ENCODE results near the gene CNN3. TPM values are rescaled to one million over a fixed set of nuclear protein-coding genes. Genes with fewer than 3 reads are reported as not detected.

Gene CNN3
- total RNA-seq, 4 donors from 2014 or later = 106 to 205 (median 149) TPM

GRCh38 chr1:94886361-94886760 lies 40.5 kb downstream of the CNN3 start:
- Histone ChIP-seq H3K36me3 (peaks cover 0 to 12% (median 0%) of the 10 kb centered on the region in 3 donors), H3K27ac (no peak overlapping the region), H3K4me1 (peaks cover 0 to 19% (median 9%) of the 10 kb centered on the region in 3 donors), H3K27me3 (no peaks in the 10 kb centered on the region), H3K4me3 (no peak overlapping the region), H3K9me3 (no peaks in the 10 kb centered on the region)
- no peak for TF ChIP-seq CTCF (IDR thresholded peaks at IDR 0.05)
- no peak for TF ChIP-seq POLR2A (IDR thresholded peaks at IDR 0.05)
- intact Hi-C loops (cut with DNase I) = no loop called here
- WGBS, 2 donors = 73 to 80% methylated on average over 4 to 5 of the region's 5 CpGs
- no peak for DNase-seq

DNA sequence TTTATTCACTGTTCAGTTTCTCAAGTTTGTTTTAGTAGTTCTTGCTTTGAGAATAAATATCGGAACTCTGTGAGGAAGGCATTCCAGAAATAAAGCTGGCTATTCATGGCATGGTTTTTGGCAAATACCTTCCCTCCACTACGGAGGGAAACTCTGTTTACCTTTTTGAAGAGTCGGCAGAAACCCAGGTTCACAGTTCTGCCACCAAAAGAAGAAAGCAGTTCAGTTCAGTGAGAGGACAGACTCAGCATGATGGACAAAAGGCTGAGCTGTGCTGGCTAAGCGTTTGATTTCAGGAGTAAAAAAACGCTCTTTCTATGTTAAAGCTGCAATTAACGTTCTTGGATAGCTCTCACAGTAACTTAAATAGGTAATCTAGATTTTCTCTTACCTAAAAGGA lies 42.4 kb downstream of the CNN3 start:
- Histone ChIP-seq H3K27ac (peak overlapping the region; percentile 52 to 66 (median 62)), H3K36me3 (no peaks in the 10 kb centered on the region), H3K4me1 (peaks cover 0 to 19% (median 9%) of the 10 kb centered on the region in 3 donors), H3K4me3 (no peak overlapping the region), H3K9me3 (no peaks in the 10 kb centered on the region), H3K27me3 (no peaks in the 10 kb centered on the region)
- intact Hi-C loops (cut with DNase I) = no loop called here
- TF ChIP-seq POLR2A (IDR thresholded peaks at IDR 0.05) (no peak), CTCF (IDR thresholded peaks at IDR 0.05) (no peak)
- DNase-seq = no peak
- 44 to 66% methylated on average over 6 of the region's 6 CpGs for WGBS, 2 donors

- H3K4me3 ChIP-seq = no peak overlapping the region
- H3K27me3 ChIP-seq = no peaks in the 10 kb centered on the region
- H3K4me1 ChIP-seq = peaks cover 0 to 19% (median 9%) of the 10 kb centered on the region in 3 donors
- no peaks in the 10 kb centered on the region for H3K36me3 ChIP-seq
- intact Hi-C loops (cut with DNase I) = no loop called here
- no peaks in the 10 kb centered on the region for H3K9me3 ChIP-seq
- no peak for DNase-seq
- H3K27ac ChIP-seq = peak overlapping the region; percentile 52 to 66 (median 62)
- WGBS, 2 donors = 34 to 46% methylated on average over 5 to 6 of the region's 6 CpGs
- TF ChIP-seq CTCF (IDR thresholded peaks at IDR 0.05) = no peak
- TF ChIP-seq POLR2A (IDR thresholded peaks at IDR 0.05) = no peak
Observed at GRCh38 chr1:94884106-94884505, 42.8 kb downstream of the CNN3 start.

DNA sequence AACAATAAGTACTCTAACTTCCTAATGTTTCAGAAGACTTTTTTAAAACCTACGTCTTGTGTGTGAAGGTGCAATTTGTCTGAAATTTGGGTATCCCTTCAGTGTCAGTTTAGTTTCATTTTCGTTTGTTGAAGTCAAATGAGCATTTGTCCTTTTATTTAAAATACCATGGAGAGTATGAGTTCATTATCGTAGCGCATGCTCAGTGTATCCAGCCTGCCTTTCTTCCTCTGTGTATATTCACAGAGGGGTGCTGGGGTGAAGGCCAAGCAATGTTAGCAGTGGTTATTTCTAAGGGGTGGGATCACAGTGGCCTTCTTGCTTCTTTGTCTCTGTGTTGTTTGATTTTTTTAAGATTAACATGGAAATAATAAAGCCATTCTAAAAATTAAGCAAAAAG lies 43.2 kb downstream of the CNN3 start:
- H3K27ac ChIP-seq = peak overlapping the region; percentile 52 to 66 (median 62)
- H3K36me3 ChIP-seq = no peaks in the 10 kb centered on the region
- H3K4me3 ChIP-seq = peak overlapping the region in 1 of 4 donors; percentile 15
- no peak for DNase-seq
- no peaks in the 10 kb centered on the region for H3K9me3 ChIP-seq
- no peaks in the 10 kb centered on the region for H3K27me3 ChIP-seq
- no peak for TF ChIP-seq CTCF (IDR thresholded peaks at IDR 0.05)
- TF ChIP-seq POLR2A (IDR thresholded peaks at IDR 0.05) = no peak
- 10 to 16% methylated on average over 4 of the region's 4 CpGs for WGBS, 2 donors
- peaks cover 0 to 20% (median 9%) of the 10 kb centered on the region in 3 donors for H3K4me1 ChIP-seq
- intact Hi-C loops (cut with DNase I) = no loop called here

DNA sequence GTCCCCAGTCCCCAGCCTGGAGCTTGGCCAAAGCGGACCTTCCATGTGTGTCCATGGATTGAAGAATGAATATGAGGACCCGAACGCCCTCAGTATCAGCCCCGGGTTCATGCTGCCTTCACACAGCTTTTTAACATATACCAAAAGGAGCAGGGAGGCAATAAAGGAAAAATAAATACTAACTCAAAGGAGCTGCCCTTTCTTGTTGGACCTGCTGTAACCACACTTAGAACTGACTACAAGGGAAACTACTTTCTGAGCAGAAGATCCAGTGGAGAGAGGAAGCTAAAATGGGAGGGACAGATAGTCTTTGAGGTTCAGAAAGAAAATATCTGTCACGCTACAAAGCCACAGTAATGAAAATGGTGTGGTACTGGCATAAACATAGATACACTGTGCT lies 48.6 kb downstream of the CNN3 start:
- Histone ChIP-seq H3K27ac (peak overlapping the region; percentile 19 to 77 (median 54)), H3K27me3 (no peaks in the 10 kb centered on the region), H3K36me3 (no peaks in the 10 kb centered on the region), H3K4me3 (no peak overlapping the region), H3K4me1 (peaks cover 20 to 53% (median 22%) of the 10 kb centered on the region in 3 donors), H3K9me3 (no peaks in the 10 kb centered on the region)
- WGBS, 2 donors = 81 to 93% methylated on average over 5 of the region's 5 CpGs
- intact Hi-C loops (cut with DNase I) = no loop called here
- TF ChIP-seq CTCF (IDR thresholded peaks at IDR 0.05) (no peak), POLR2A (IDR thresholded peaks at IDR 0.05) (no peak)
- no peak for DNase-seq
